Measurements from ENCODE around the gene DMBT1.

DNA sequence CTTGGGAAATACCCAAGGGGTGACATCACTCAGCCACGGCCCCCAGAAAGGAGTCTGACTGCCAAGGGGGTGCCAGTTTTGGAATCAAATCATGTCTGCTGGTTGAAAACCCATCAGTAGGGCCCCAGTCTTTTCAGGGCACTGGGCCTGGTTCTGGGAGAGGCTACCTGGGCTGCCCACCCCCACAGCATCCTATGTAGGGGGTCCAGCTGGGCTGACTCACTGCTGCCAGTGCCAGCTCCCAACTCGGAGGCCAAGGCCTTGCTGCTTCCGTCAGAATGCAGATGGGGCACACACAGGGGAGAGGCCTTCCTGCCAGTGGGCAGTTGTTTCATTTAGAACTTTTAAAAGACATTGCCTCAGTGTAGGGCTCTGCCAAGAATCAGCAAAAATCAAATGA is 39.5 kb upstream of the DMBT1 start:
- TF ChIP-seq, protein P1, sequence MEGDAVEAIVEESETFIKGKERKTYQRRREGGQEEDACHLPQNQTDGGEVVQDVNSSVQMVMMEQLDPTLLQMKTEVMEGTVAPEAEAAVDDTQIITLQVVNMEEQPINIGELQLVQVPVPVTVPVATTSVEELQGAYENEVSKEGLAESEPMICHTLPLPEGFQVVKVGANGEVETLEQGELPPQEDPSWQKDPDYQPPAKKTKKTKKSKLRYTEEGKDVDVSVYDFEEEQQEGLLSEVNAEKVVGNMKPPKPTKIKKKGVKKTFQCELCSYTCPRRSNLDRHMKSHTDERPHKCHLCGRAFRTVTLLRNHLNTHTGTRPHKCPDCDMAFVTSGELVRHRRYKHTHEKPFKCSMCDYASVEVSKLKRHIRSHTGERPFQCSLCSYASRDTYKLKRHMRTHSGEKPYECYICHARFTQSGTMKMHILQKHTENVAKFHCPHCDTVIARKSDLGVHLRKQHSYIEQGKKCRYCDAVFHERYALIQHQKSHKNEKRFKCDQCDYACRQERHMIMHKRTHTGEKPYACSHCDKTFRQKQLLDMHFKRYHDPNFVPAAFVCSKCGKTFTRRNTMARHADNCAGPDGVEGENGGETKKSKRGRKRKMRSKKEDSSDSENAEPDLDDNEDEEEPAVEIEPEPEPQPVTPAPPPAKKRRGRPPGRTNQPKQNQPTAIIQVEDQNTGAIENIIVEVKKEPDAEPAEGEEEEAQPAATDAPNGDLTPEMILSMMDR (IDR thresholded peaks at IDR 0.05; ENCODE audit: borderline replicate concordance, extremely low read depth, low read length, poor library complexity, severe bottlenecking): no peak
- no peak for TF ChIP-seq EZH2 (IDR thresholded peaks at IDR 0.05; ENCODE audit: borderline replicate concordance, low read depth, low read length, severe bottlenecking)

Measured in DND-41 (cell line).